Activated B cell treated with CpG ODN at 0.5 μM for 24 hours (primary cell): ENCODE results near the gene SLC51B. TPM values are rescaled to one million over a fixed set of nuclear protein-coding genes. Genes with fewer than 3 reads are reported as not detected.

Experiments
- ATAC-seq: fragments of 200-7000 bp; cut with Tn5 transposase; one replicate; pipeline ENCODE4 v1.10.0; 2021; ENCODE audit warnings: low read depth, mild to moderate bottlenecking, moderate library complexity
- CTCF ChIA-PET: fragments of 350-600 bp; sonication (Branson Sonifier 250); formaldehyde crosslinking; loops from one replicate; lab custom pipeline; 2021; ENCODE audit warnings: antibody characterized with exemption; lab: Charles Lee
- POLR2A ChIA-PET: fragments of 350-600 bp; sonication (Branson Sonifier 250); formaldehyde crosslinking; loops from one replicate; lab custom pipeline; 2021; ENCODE audit warnings: antibody characterized with exemption; lab: Charles Lee
- DNase-seq: peaks from one replicate; pipeline ENCODE4 v3.0.0; 2022
- H3K27ac Mint-ChIP-seq: one replicate; pipeline ENCODE4 v1.8.0; 2020; ENCODE audit warnings: mixed read lengths
- H3K27me3 Mint-ChIP-seq: one replicate; pipeline ENCODE4 v1.8.0; 2021; ENCODE audit warnings: mixed read lengths
- H3K36me3 Mint-ChIP-seq: one replicate; pipeline ENCODE4 v1.8.0; 2021; ENCODE audit warnings: low read depth, mixed read lengths
- H3K4me1 Mint-ChIP-seq: one replicate; pipeline ENCODE4 v1.8.0; 2021; ENCODE audit warnings: mixed read lengths
- H3K4me3 Mint-ChIP-seq: one replicate; pipeline ENCODE4 v1.8.0; 2020; ENCODE audit warnings: mild to moderate bottlenecking, mixed read lengths
- H3K9me3 Mint-ChIP-seq: one replicate; pipeline ENCODE4 v1.8.0; 2020; ENCODE audit warnings: mixed read lengths
- CTCF ChIP-seq: fragments of 200-600 bp; IDR thresholded peaks from one replicate; pipeline ENCODE4 v1.8.0; 2022; ENCODE audit warnings: antibody characterized with exemption, mild to moderate bottlenecking
- intact Hi-C: fragments of 100-400 bp; cut with micrococcal nuclease; formaldehyde crosslinking; loops from one replicate; pipeline ENCODE4 v1.15.1; 2024
- total RNA-seq: library from RNA; stranded (reverse); gene quantifications from 2 replicates; pipeline ENCODE4 v1.2.3, GENCODE V29; 2022

Gene SLC51B
- total RNA-seq, 1 donor from 2014 or later = not detected

- DNase-seq (no peak), ATAC-seq (no peak)
- H3K9me3 Mint-ChIP-seq = no peaks in the 10 kb centered on the region
- no peaks in the 10 kb centered on the region for H3K27me3 Mint-ChIP-seq
- no peak for TF ChIP-seq CTCF
- intact Hi-C loops = loop anchor here (2.0 kb wide), 1 partner anchor 68 kb away; no protein-coding TSS in a partner anchor
- H3K4me1 Mint-ChIP-seq = no peaks in the 10 kb centered on the region
- H3K4me3 Mint-ChIP-seq = no peak overlapping the region
- CTCF ChIA-PET = no interaction called here
- peaks cover 62% of the 10 kb centered on the region for H3K36me3 Mint-ChIP-seq
- POLR2A ChIA-PET = no interaction called here
- H3K27ac Mint-ChIP-seq = no peak overlapping the region
These were observed 55.3 kb downstream of the SLC51B start for GRCh38 chr15:65100442-65100841.

DNA sequence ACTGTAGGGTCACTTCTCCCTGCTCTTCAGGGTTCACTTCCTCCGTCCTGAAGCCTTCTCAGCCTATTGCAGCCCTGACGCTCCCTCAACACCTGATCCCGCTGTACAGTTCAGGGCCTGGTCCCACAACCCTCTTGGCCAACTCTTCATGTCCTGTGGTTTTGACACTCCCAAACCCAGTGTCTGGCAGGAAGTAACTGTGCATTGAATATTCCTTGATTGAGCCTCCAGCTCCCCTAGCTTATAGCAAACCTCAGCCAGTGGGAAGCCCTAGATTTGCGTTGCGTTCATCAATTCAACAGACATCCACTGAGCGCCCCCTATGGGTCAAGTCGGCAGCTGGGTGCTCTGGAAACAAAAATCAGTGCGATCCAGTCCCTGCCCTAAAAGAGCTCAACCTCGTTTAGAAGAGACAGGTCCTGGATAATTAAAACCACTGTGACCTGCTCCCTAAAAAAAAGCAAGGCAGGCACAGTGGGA lies 56.3 kb downstream of the SLC51B start:
- DNase-seq (no peak), ATAC-seq (no peak)
- Mint-ChIP-seq H3K36me3 (peaks cover 71% of the 10 kb centered on the region), H3K4me3 (no peak overlapping the region), H3K27ac (no peak overlapping the region), H3K27me3 (no peaks in the 10 kb centered on the region), H3K4me1 (no peaks in the 10 kb centered on the region), H3K9me3 (no peaks in the 10 kb centered on the region)
- ChIA-PET CTCF (interaction anchor here (0.8 to 1.2 kb wide), 2 partner anchors 46 to 49 kb away, joined by 3 to 4 read pairs; no protein-coding TSS in a partner anchor), POLR2A (no interaction called here)
- no peak for TF ChIP-seq CTCF
- intact Hi-C loops = loop anchor here (2.0 kb wide), 1 partner anchor 69 kb away; no protein-coding TSS in a partner anchor

DNA sequence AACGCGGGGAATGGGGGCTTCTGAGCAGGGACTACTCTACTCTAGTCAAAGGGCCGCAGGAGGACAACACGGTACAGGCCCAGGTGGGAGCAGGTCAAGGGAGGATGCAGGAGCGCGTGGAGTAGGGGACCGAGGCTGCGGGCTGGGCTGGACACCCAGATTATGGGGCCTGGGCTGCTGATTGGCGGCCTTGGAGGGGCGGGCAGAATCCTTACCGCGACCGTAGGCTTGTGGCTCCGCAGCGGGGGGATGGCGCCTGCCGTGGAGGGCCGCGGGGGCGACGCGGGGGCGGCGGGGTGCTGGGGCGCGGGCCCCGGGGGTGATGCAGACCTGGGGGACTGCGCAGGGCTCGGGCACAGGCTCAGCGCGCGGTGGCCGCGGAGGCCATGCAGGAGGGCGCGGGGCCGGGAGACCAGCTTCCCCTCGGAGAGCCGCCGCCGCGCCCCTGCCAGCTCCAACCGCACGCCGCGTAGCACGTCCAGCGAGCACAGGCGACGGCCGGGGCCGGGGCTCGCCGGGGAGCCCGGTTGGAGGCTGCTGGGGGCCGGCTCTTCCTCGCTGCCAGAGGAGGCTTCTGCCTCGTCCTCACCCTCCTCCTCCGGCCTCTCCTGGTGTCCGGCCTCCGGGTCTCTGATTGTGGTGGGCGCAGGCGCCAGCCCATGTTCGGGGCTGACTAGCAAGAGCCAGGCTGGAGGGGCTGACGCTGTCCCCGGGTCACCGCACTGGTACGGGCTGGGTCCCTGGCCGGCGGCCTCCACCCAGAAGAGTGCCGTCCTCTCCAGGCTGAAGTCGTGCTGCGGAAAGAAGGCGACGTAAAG lies 56.9 kb downstream of the SLC51B start:
- TF ChIP-seq CTCF = no peak
- no peak overlapping the region for H3K4me3 Mint-ChIP-seq
- H3K27me3 Mint-ChIP-seq = no peaks in the 10 kb centered on the region
- DNase-seq (no peak), ATAC-seq (no peak)
- ChIA-PET POLR2A (no interaction called here), CTCF (interaction anchor here (0.8 to 1.2 kb wide), 2 partner anchors 47 to 50 kb away, joined by 3 to 4 read pairs; no protein-coding TSS in a partner anchor)
- no peaks in the 10 kb centered on the region for H3K9me3 Mint-ChIP-seq
- H3K27ac Mint-ChIP-seq = no peak overlapping the region
- intact Hi-C loops = loop anchor here (2.0 kb wide), 1 partner anchor 69 kb away; no protein-coding TSS in a partner anchor
- no peaks in the 10 kb centered on the region for H3K4me1 Mint-ChIP-seq
- peaks cover 68% of the 10 kb centered on the region for H3K36me3 Mint-ChIP-seq

- Mint-ChIP-seq H3K4me3 (no peak overlapping the region), H3K9me3 (no peaks in the 10 kb centered on the region), H3K27ac (no peak overlapping the region), H3K36me3 (peaks cover 63% of the 10 kb centered on the region), H3K4me1 (no peaks in the 10 kb centered on the region), H3K27me3 (no peaks in the 10 kb centered on the region)
- intact Hi-C loops = no loop called here
- DNase-seq (no peak), ATAC-seq (no peak)
- TF ChIP-seq CTCF = no peak
- CTCF ChIA-PET = no interaction called here
- POLR2A ChIA-PET = no interaction called here
These were observed 57.7 kb downstream of the SLC51B start for GRCh38 chr15:65102912-65103311.

Other genes starting within 250 kb of the SLC51B start
- 3.3 and 5.5 TPM in 2 replicates for gene PIF1, start 219.7 kb upstream of the SLC51B start, total RNA-seq
- 36.5 and 38.1 TPM in 2 replicates for gene PLEKHO2, start 203.5 kb upstream of the SLC51B start, total RNA-seq
- 3.7 and 3.9 TPM in 2 replicates for gene ANKDD1A, start 133.5 kb upstream of the SLC51B start, total RNA-seq
- 74.7 and 75.7 TPM in 2 replicates for gene SPG21, start 55.5 kb upstream of the SLC51B start, total RNA-seq
- gene MTFMT, start 15.7 kb upstream of the SLC51B start, total RNA-seq = 9.8 and 13.5 TPM in 2 replicates
- not detected in 2 replicates for gene RASL12, start 22.6 kb downstream of the SLC51B start, total RNA-seq
- gene KBTBD13, start 31.4 kb downstream of the SLC51B start, total RNA-seq = not detected in 2 replicates
- 5.9 and 9.6 TPM in 2 replicates for gene UBAP1L, start 69.8 kb downstream of the SLC51B start, total RNA-seq
- 29.3 and 30.7 TPM in 2 replicates for gene PDCD7, start 88.4 kb downstream of the SLC51B start, total RNA-seq
- 52.2 and 53.5 TPM in 2 replicates for gene CLPX, start 140.0 kb downstream of the SLC51B start, total RNA-seq
- gene CILP, start 166.1 kb downstream of the SLC51B start, total RNA-seq = 0.10 and 0.18 TPM in 2 replicates
- gene PARP16, start 241.5 kb downstream of the SLC51B start, total RNA-seq = 11.2 and 11.5 TPM in 2 replicates